ENCODE data around the gene ARAP1.

- no peak for TF ChIP-seq EZH2 (IDR thresholded peaks at IDR 0.05)
- no peak for TF ChIP-seq POLR2AphosphoS5 (IDR thresholded peaks at IDR 0.05; ENCODE audit: borderline replicate concordance, low read depth, low read length)
Measured at GRCh38 chr11:72738199-72739141, 13.7 kb downstream of the ARAP1 start.
